GM10847 (cell line): ENCODE measurements around the gene C6orf120.

Source experiments
- POLR2A ChIP-seq: IDR thresholded peaks from 2 replicates; pipeline ENCODE4 v1.6.1; 2011; ENCODE audit not compliant: insufficient read length; ENCODE audit errors: extremely low read depth

C6orf120 gene

GRCh38 chr6:169714595-169714994, 12.7 kb downstream of the C6orf120 start:
- no peak for TF ChIP-seq POLR2A

GRCh38 chr6:169719117-169719516, 17.2 kb downstream of the C6orf120 start:
- TF ChIP-seq POLR2A = no peak

- no peak for TF ChIP-seq POLR2A
Observed at GRCh38 chr6:169720207-169720855, 18.4 kb downstream of the C6orf120 start.

- TF ChIP-seq POLR2A = no peak
Observed at GRCh38 chr6:169722362-169723199, 20.7 kb downstream of the C6orf120 start.

- no peak for TF ChIP-seq POLR2A
Observed at GRCh38 chr6:169723200-169723909, 21.4 kb downstream of the C6orf120 start.

GRCh38 chr6:169723991-169724493, 22.1 kb downstream of the C6orf120 start:
- TF ChIP-seq POLR2A = peak; percentile 19

- TF ChIP-seq POLR2A = peak; percentile 39
Observed at GRCh38 chr6:169724494-169725124, 22.7 kb downstream of the C6orf120 start, which contains the start of gene PHF10. Gene PHF10, minus strand, starts transcription at chr6:169724500. Its CDS starts 569 bp downstream, at chr6:169723931.

GRCh38 chr6:169725125-169726048, 23.5 kb downstream of the C6orf120 start:
- no peak for TF ChIP-seq POLR2A

GRCh38 chr6:169726049-169726400, 24.1 kb downstream of the C6orf120 start:
- TF ChIP-seq POLR2A = no peak

GRCh38 chr6:169726963-169727362, 25.0 kb downstream of the C6orf120 start:
- TF ChIP-seq POLR2A = no peak

- TF ChIP-seq POLR2A = no peak
Observed at GRCh38 chr6:169729961-169730360, 28.0 kb downstream of the C6orf120 start.

- TF ChIP-seq POLR2A = no peak
Observed at GRCh38 chr6:169738204-169738975, 36.5 kb downstream of the C6orf120 start.

- TF ChIP-seq POLR2A = no peak
Observed at GRCh38 chr6:169738976-169739529, 37.1 kb downstream of the C6orf120 start.
